Measurements from ENCODE around the gene PLCB1.
"Not testable (repeated sequence)": the region's sequence is repeated elsewhere in the genome, so short reads cannot be mapped to it uniquely, and the experiment has no call there.

Gene PLCB1

DNA sequence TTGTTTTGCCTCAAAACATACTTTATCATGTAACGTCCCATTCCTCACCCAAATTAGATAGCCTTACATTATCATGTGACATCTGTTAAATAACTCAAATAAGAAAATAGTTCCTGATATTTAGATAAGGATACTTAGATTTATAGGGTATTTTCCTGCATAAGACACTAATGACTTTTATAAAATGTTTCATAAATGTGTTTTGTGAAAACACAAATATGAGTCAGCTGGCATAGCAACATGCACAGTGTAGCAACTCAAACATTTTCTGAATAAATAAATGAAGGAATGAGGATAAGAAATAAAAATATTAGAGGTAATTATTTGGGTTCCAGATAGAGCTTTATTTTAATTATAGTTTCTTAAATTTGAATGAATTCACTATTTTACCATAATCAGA, 476.4 kb downstream of the PLCB1 start:
- H3K9me3 ChIP-seq (ENCODE audit: control insufficient read depth, insufficient read depth, low read length): no peaks in the 10 kb centered on the region
- H3K4me1 ChIP-seq (ENCODE audit: insufficient read depth, low read length): no peaks in the 10 kb centered on the region
- H3K9ac ChIP-seq (ENCODE audit: low read depth, low read length): no peak overlapping the region
- H3K36me3 ChIP-seq (ENCODE audit: insufficient read depth, low read length): no peaks in the 10 kb centered on the region; the same call in 1 of the 2 replicates

GRCh38 chr20:8616792-8617191, 484.7 kb downstream of the PLCB1 start:
- H3K9me3 ChIP-seq (ENCODE audit: control insufficient read depth, insufficient read depth, low read length): no peaks in the 10 kb centered on the region
- no peaks in the 10 kb centered on the region for H3K36me3 ChIP-seq (ENCODE audit: insufficient read depth, low read length)
- H3K4me1 ChIP-seq (ENCODE audit: insufficient read depth, low read length): peaks cover 7% of the 10 kb centered on the region; the same call in 1 of the 2 replicates
- H3K9ac ChIP-seq (ENCODE audit: low read depth, low read length): no peak overlapping the region

- Histone ChIP-seq H3K9ac (ENCODE audit: low read depth, low read length) (no peak overlapping the region), H3K4me1 (ENCODE audit: insufficient read depth, low read length) (peaks cover 7% of the 10 kb centered on the region; the same call in 1 of the 2 replicates), H3K36me3 (ENCODE audit: insufficient read depth, low read length) (no peaks in the 10 kb centered on the region), H3K9me3 (ENCODE audit: control insufficient read depth, insufficient read depth, low read length) (no peaks in the 10 kb centered on the region)
Measured at GRCh38 chr20:8621001-8621400, 488.9 kb downstream of the PLCB1 start.

DNA sequence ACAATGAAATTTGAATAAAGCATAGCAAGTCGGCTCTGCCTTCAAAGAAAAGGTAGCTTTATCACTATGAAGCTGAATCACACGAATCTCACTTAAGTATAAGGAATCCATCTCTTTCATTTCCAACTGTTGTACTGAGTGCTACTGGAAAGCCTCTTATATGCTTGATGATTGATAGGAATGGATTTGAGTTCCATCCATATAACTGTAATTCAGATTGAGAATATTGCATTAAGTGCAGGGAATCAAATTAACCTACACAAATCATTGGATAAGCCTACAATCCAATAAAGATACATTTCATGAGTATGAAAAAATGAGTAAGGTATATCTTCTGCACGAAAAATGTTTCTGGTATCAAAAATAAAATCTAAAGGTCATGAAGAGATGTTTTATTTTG, 492.0 kb downstream of the PLCB1 start:
- Histone ChIP-seq H3K9ac (ENCODE audit: low read depth, low read length) (no peak overlapping the region), H3K9me3 (ENCODE audit: control insufficient read depth, insufficient read depth, low read length) (no peaks in the 10 kb centered on the region), H3K4me1 (ENCODE audit: insufficient read depth, low read length) (no peaks in the 10 kb centered on the region; the same call in 1 of the 2 replicates), H3K36me3 (ENCODE audit: insufficient read depth, low read length) (no peaks in the 10 kb centered on the region)

DNA sequence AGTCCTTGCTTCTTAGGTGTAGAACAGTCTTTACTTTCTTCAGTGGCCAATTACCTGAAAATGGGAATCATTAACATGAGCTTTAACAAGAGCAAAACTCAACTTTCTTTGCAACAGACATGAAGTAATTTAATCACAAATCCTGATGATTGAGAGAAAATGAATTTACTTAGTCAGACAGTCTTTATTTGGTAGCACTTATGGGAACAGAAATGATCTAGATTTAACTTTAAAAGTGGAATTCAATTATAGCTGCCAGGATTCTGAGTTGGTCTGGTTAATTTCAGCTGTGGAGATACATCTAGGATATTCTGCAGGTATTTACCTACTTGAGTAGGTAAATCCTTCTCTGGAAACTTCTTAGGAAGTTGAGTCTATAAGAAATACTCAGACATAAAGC, 492.6 kb downstream of the PLCB1 start:
- no peaks in the 10 kb centered on the region for H3K9me3 ChIP-seq (ENCODE audit: control insufficient read depth, insufficient read depth, low read length)
- no peaks in the 10 kb centered on the region for H3K36me3 ChIP-seq (ENCODE audit: insufficient read depth, low read length)
- H3K4me1 ChIP-seq (ENCODE audit: insufficient read depth, low read length): no peaks in the 10 kb centered on the region; the same call in 1 of the 2 replicates
- H3K9ac ChIP-seq (ENCODE audit: low read depth, low read length): no peak overlapping the region

DNA sequence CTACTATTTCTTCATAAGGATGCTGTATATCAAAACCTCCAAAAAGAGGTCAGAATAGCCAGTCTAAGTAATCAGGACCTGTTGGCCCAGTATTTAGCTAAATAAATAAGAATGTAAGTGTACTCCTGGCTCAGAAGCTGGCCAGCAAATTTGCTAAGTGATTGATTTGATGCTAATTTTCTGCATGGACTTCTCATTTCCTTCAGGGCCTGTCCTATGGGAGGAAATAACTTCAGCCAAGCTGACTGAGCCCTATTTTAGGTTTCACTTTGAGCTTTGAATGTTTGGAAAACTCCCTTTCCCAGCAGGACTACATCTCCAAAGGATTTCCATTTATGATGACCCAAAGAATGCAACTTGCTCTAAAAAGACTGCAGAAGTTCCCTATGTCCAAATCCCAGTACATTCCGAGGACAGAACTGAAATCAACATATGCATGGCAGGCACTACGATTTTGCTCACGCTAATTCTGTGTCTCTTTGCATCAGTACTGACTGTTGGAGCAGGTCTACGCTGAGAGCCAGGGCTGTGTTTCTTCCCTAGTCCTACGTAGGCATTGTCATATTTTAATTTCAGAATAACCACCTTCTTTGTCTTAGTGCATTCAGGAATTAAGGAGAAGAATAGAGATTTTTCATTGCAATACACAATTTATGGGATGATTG, 495.4 kb downstream of the PLCB1 start:
- Histone ChIP-seq H3K36me3 (ENCODE audit: insufficient read depth, low read length) (no peaks in the 10 kb centered on the region), H3K4me1 (ENCODE audit: insufficient read depth, low read length) (no peaks in the 10 kb centered on the region), H3K9ac (ENCODE audit: low read depth, low read length) (no peak overlapping the region), H3K9me3 (ENCODE audit: control insufficient read depth, insufficient read depth, low read length) (no peaks in the 10 kb centered on the region)

GRCh38 chr20:8631271-8631670, 499.2 kb downstream of the PLCB1 start:
- Histone ChIP-seq H3K36me3 (ENCODE audit: insufficient read depth, low read length) (no peaks in the 10 kb centered on the region), H3K4me1 (ENCODE audit: insufficient read depth, low read length) (no peaks in the 10 kb centered on the region), H3K9me3 (ENCODE audit: control insufficient read depth, insufficient read depth, low read length) (no peaks in the 10 kb centered on the region), H3K9ac (ENCODE audit: low read depth, low read length) (no peak overlapping the region)

- Histone ChIP-seq H3K36me3 (ENCODE audit: insufficient read depth, low read length) (no peaks in the 10 kb centered on the region), H3K4me1 (ENCODE audit: insufficient read depth, low read length) (no peaks in the 10 kb centered on the region), H3K9ac (ENCODE audit: low read depth, low read length) (no peak overlapping the region), H3K9me3 (ENCODE audit: control insufficient read depth, insufficient read depth, low read length) (no peaks in the 10 kb centered on the region)
Measured at GRCh38 chr20:8633366-8633765, 501.3 kb downstream of the PLCB1 start.

DNA sequence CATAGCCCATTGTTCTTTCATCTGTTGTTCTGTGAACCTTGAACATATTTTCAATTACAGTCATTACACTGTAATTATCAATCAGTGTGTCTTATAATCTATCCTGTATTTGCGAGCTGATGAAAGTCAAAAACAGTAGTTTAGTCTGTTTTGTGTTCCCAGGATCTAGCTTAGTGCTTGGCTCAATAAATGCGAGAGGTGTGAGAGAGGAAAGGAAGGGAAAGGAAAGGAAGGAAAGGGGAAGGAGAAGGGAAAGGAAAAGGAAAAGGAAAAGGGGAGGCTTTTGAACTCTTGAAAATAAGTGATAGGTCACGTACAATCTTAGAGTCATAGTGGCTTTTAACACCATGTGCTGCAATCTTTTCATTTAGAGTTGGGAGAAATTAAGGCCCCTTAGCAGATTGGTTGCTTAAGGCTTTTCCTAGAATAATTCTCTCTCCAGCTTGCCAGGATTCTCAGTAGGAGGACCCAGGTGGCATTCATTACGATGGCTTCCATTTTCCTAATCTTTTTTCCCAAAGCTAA, 503.0 kb downstream of the PLCB1 start:
- Histone ChIP-seq H3K9me3 (ENCODE audit: control insufficient read depth, insufficient read depth, low read length) (no peaks in the 10 kb centered on the region), H3K4me1 (ENCODE audit: insufficient read depth, low read length) (0 out of 2 replicates have a peak, but pooled peaks cover under 1% of the 10 kb centered on the region), H3K36me3 (ENCODE audit: insufficient read depth, low read length) (no peaks in the 10 kb centered on the region), H3K9ac (ENCODE audit: low read depth, low read length) (no peak overlapping the region)

- H3K4me1 ChIP-seq (ENCODE audit: insufficient read depth, low read length): 0 out of 2 replicates have a peak, but pooled peaks cover 4% of the 10 kb centered on the region
- no peak overlapping the region for H3K9ac ChIP-seq (ENCODE audit: low read depth, low read length)
- H3K9me3 ChIP-seq (ENCODE audit: control insufficient read depth, insufficient read depth, low read length): no peaks in the 10 kb centered on the region
- H3K36me3 ChIP-seq (ENCODE audit: insufficient read depth, low read length): no peaks in the 10 kb centered on the region
Measured at GRCh38 chr20:8635837-8636236, 503.8 kb downstream of the PLCB1 start.

DNA sequence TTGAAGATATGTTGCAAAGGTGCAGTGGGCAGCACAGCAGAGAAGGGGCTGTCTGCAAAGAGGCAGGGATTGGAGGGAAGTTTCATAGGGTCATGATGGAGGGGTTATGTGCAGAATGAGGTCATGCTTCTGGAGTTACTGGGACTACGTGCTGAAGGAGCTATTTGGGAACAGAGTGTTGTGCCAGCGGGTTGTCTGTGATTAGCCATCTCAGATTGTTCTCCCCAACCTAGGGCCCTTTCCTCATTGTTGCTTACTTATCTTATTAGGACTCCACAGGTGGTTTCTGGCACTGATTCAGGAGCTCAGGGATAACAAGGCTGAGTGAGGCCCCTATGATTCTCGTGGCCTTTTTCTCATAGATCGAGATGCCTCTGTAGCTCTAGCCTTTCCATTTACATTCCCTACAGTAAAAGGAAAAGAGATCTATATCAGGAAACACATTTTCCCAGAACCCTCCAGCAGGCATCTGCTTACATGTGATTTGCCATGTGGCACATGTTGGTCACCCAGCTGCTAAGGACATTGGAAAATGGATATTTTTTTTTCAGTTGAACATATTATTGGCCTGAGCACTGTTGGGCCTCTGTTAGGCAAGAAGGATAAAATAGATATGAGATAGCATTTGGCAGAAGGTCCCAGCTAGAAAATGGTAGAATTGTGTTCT, 507.2 kb downstream of the PLCB1 start:
- H3K9ac ChIP-seq (ENCODE audit: low read depth, low read length): no peak overlapping the region
- H3K36me3 ChIP-seq (ENCODE audit: insufficient read depth, low read length): no peaks in the 10 kb centered on the region
- H3K4me1 ChIP-seq (ENCODE audit: insufficient read depth, low read length): 0 out of 2 replicates have a peak, but pooled peaks cover 4% of the 10 kb centered on the region
- H3K9me3 ChIP-seq (ENCODE audit: control insufficient read depth, insufficient read depth, low read length): no peaks in the 10 kb centered on the region

DNA sequence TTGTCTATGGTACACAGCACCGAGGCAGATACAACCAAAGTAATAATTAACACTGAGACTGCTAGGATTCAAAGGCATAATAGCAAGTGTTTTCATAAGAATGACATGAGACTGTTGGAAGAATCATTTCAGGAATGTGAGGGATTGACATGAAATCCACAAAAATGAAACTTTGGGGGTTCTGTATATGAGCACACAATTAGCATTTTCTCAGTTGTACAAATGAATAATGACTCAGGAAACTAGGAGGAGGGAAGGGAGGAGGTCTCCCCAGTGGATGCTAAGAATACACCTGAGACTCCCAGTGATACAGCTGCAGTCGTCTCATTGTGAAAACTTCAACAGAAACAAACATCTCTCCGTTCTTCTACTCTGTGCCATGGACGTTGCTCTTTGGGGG, 508.4 kb downstream of the PLCB1 start:
- no peaks in the 10 kb centered on the region for H3K9me3 ChIP-seq (ENCODE audit: control insufficient read depth, insufficient read depth, low read length)
- no peak overlapping the region for H3K9ac ChIP-seq (ENCODE audit: low read depth, low read length)
- 0 out of 2 replicates have a peak, but pooled peaks cover 4% of the 10 kb centered on the region for H3K4me1 ChIP-seq (ENCODE audit: insufficient read depth, low read length)
- H3K36me3 ChIP-seq (ENCODE audit: insufficient read depth, low read length): no peaks in the 10 kb centered on the region

DNA sequence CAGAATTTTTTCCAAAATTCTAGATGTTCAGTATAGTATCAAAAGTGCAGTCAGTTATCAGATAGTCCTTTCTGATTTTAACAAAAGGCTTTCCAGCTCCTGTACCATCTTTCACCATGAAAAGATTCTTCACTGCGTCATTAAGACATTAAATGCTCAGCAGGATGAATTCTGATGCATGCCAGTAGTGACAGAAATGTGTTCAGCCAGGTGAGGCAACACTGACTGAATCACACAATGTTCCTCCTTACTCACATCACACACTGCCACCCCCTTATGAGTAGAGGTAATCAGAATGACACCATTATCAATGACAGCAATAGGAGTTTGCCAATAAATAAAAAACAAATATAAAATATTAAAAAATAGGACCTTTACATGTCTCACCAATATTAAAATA, 510.2 kb downstream of the PLCB1 start:
- Histone ChIP-seq H3K36me3 (ENCODE audit: insufficient read depth, low read length) (no peaks in the 10 kb centered on the region), H3K4me1 (ENCODE audit: insufficient read depth, low read length) (peaks cover 16% of the 10 kb centered on the region), H3K9ac (ENCODE audit: low read depth, low read length) (no peak overlapping the region), H3K9me3 (ENCODE audit: control insufficient read depth, insufficient read depth, low read length) (no peaks in the 10 kb centered on the region)

GRCh38 chr20:8644468-8644867, 512.4 kb downstream of the PLCB1 start:
- not testable (repeated sequence) for H3K9me3 ChIP-seq (ENCODE audit: control insufficient read depth, insufficient read depth, low read length); H3K36me3 ChIP-seq (ENCODE audit: insufficient read depth, low read length); H3K9ac ChIP-seq (ENCODE audit: low read depth, low read length)
- peaks cover 17% of the 10 kb centered on the region for H3K4me1 ChIP-seq (ENCODE audit: insufficient read depth, low read length)

DNA sequence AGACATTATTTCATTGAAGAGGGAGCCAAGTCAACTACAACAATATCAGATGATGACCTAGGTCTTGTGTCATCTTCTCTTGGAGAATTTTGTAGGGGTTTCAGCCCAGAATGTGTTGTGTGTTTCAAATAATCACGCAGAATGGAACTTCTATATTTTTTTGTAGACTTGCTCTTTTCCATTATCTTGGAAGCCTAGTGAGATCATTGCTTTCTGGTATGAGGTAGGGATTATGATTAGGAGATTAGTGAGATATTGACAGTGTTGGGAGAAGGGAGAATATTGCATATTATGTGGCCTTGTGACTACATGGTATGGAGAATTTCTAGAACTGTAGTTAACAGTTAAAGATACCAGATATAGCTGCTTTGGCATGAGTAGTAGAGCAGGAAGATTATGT, 513.3 kb downstream of the PLCB1 start:
- Histone ChIP-seq H3K9me3 (ENCODE audit: control insufficient read depth, insufficient read depth, low read length) (no peaks in the 10 kb centered on the region), H3K9ac (ENCODE audit: low read depth, low read length) (no peak overlapping the region), H3K36me3 (ENCODE audit: insufficient read depth, low read length) (no peaks in the 10 kb centered on the region), H3K4me1 (ENCODE audit: insufficient read depth, low read length) (peaks cover 15% of the 10 kb centered on the region)

Data from ES-I3 (cell line).